ENCODE results near the gene NME7.
"Not testable (repeated sequence)": the region's sequence is repeated elsewhere in the genome, so short reads cannot be mapped to it uniquely, and the experiment has no call there.

Gene NME7

GRCh38 chr1:169133228-169133576, 234.4 kb downstream of the NME7 start:
- Histone ChIP-seq H3K4me3 (ENCODE audit: low read depth in 1 of 2, low read length in 2 of 2) (no peak overlapping the region), H3K4me1 (ENCODE audit: control insufficient read depth in 1 of 2, insufficient read depth in 2 of 2, low read length in 2 of 2) (peaks cover 0 to 5% of the 10 kb centered on the region in 2 donors), H3K27ac (ENCODE audit: low read length) (no peak overlapping the region), H3K27me3 (ENCODE audit: low read depth, low read length) (no peaks in the 10 kb centered on the region), H3K9me3 (ENCODE audit: control insufficient read depth in 1 of 2, low read length in 2 of 2) (no peaks in the 10 kb centered on the region), H3K36me3 (ENCODE audit: control insufficient read depth in 1 of 2, insufficient read depth in 2 of 2, low read length in 2 of 2) (peaks cover 27 to 32% of the 10 kb centered on the region in 2 donors)

- Histone ChIP-seq H3K4me1 (ENCODE audit: control insufficient read depth in 1 of 2, insufficient read depth in 2 of 2, low read length in 2 of 2) (peaks cover 0 to 5% of the 10 kb centered on the region in 2 donors), H3K27ac (ENCODE audit: low read length) (no peak overlapping the region), H3K27me3 (ENCODE audit: low read depth, low read length) (no peaks in the 10 kb centered on the region)
These were observed 234.9 kb downstream of the NME7 start for GRCh38 chr1:169132512-169133227.

DNA sequence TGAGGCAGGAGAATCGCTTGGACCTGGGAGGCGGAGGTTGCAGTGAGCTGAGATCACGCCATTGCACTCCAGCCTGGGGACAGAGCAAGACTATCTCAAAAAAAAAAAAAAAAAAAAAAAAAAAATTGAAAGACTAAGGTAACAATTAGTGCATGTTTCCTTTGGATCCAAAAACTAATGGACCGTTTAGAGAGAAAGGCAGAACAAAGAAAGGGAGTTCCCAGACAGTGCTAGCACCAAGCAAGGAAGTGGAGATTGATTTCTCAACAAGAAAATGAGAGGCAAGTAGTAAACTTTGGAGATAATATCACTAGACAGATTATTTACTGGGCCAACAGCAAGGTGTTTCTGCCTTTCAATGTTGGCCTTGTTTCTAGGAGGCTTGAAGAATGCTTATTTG, 236.9 kb downstream of the NME7 start:
- no peak overlapping the region for H3K27ac ChIP-seq (ENCODE audit: low read length)
- peaks cover 0 to 5% of the 10 kb centered on the region in 2 donors for H3K4me1 ChIP-seq (ENCODE audit: control insufficient read depth in 1 of 2, insufficient read depth in 2 of 2, low read length in 2 of 2)
- no peak overlapping the region for H3K4me3 ChIP-seq (ENCODE audit: low read depth in 1 of 2, low read length in 2 of 2)
- H3K27me3 ChIP-seq (ENCODE audit: low read depth, low read length) = no peaks in the 10 kb centered on the region
- no peaks in the 10 kb centered on the region for H3K9me3 ChIP-seq (ENCODE audit: control insufficient read depth in 1 of 2, low read length in 2 of 2)
- peaks cover 45 to 46% of the 10 kb centered on the region in 2 donors for H3K36me3 ChIP-seq (ENCODE audit: control insufficient read depth in 1 of 2, insufficient read depth in 2 of 2, low read length in 2 of 2)

More at GRCh38 chr1:169132512-169133227, 234.9 kb downstream of the NME7 start:
- Histone ChIP-seq H3K4me3 (ENCODE audit: low read depth in 1 of 2, low read length in 2 of 2) (no peak overlapping the region), H3K36me3 (ENCODE audit: control insufficient read depth in 1 of 2, insufficient read depth in 2 of 2, low read length in 2 of 2) (peaks cover 29 to 32% of the 10 kb centered on the region in 2 donors), H3K9me3 (ENCODE audit: control insufficient read depth in 1 of 2, low read length in 2 of 2) (no peaks in the 10 kb centered on the region)

GRCh38 chr1:169129109-169129784, 238.3 kb downstream of the NME7 start:
- H3K4me3 ChIP-seq (ENCODE audit: low read depth in 1 of 2, low read length in 2 of 2) = no peak overlapping the region
- H3K9me3 ChIP-seq (ENCODE audit: control insufficient read depth in 1 of 2, low read length in 2 of 2) = no peaks in the 10 kb centered on the region
- H3K27me3 ChIP-seq (ENCODE audit: low read depth, low read length) = no peaks in the 10 kb centered on the region
- H3K27ac ChIP-seq (ENCODE audit: low read length) = peak overlapping the region; percentile 32
- H3K36me3 ChIP-seq (ENCODE audit: control insufficient read depth in 1 of 2, insufficient read depth in 2 of 2, low read length in 2 of 2) = peaks cover 56 to 58% of the 10 kb centered on the region in 2 donors
- H3K4me1 ChIP-seq (ENCODE audit: control insufficient read depth in 1 of 2, insufficient read depth in 2 of 2, low read length in 2 of 2) = peaks cover 0 to 5% of the 10 kb centered on the region in 2 donors

- H3K36me3 ChIP-seq (ENCODE audit: control insufficient read depth in 1 of 2, insufficient read depth in 2 of 2, low read length in 2 of 2) = peaks cover 58 to 62% of the 10 kb centered on the region in 2 donors
- peaks cover 0 to 5% of the 10 kb centered on the region in 2 donors for H3K4me1 ChIP-seq (ENCODE audit: control insufficient read depth in 1 of 2, insufficient read depth in 2 of 2, low read length in 2 of 2)
- H3K27me3 ChIP-seq (ENCODE audit: low read depth, low read length) = no peaks in the 10 kb centered on the region
- no peak overlapping the region for H3K4me3 ChIP-seq (ENCODE audit: low read depth in 1 of 2, low read length in 2 of 2)
- H3K27ac ChIP-seq (ENCODE audit: low read length) = no peak overlapping the region
- no peaks in the 10 kb centered on the region for H3K9me3 ChIP-seq (ENCODE audit: control insufficient read depth in 1 of 2, low read length in 2 of 2)
These were observed 239.0 kb downstream of the NME7 start for GRCh38 chr1:169128562-169128961.

- Histone ChIP-seq H3K4me3 (ENCODE audit: low read depth in 1 of 2, low read length in 2 of 2) (no peak overlapping the region), H3K27me3 (ENCODE audit: low read depth, low read length) (no peaks in the 10 kb centered on the region), H3K27ac (ENCODE audit: low read length) (no peak overlapping the region), H3K4me1 (ENCODE audit: control insufficient read depth in 1 of 2, insufficient read depth in 2 of 2, low read length in 2 of 2) (no peaks in the 10 kb centered on the region), H3K9me3 (ENCODE audit: control insufficient read depth in 1 of 2, low read length in 2 of 2) (no peaks in the 10 kb centered on the region), H3K36me3 (ENCODE audit: control insufficient read depth in 1 of 2, insufficient read depth in 2 of 2, low read length in 2 of 2) (peaks cover 55 to 62% of the 10 kb centered on the region in 2 donors)
These were observed 240.3 kb downstream of the NME7 start for GRCh38 chr1:169127305-169127704.

DNA sequence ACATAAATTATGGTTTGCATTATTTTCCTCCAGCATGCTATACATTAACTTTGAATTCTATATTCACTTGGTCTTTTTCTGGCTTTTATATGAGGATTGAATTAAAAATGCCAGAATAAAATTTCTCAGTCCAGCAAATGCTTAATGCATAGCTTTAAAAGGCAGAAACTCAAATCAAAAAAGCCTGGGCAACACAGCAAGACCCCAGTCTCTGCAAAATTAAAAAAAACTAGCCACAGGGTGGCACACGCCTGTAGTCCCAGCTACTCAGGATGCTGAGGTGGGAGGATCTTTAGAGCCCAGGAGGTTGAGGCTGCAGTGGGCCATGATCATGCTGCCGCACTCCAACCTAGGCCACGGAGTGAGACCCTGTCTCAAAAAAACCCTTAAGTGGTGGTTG, 241.3 kb downstream of the NME7 start:
- Histone ChIP-seq H3K4me3 (ENCODE audit: low read depth in 1 of 2, low read length in 2 of 2) (no peak overlapping the region), H3K9me3 (ENCODE audit: control insufficient read depth in 1 of 2, low read length in 2 of 2) (no peaks in the 10 kb centered on the region), H3K27ac (ENCODE audit: low read length) (no peak overlapping the region), H3K27me3 (ENCODE audit: low read depth, low read length) (no peaks in the 10 kb centered on the region), H3K36me3 (ENCODE audit: control insufficient read depth in 1 of 2, insufficient read depth in 2 of 2, low read length in 2 of 2) (peaks cover 50 to 58% of the 10 kb centered on the region in 2 donors), H3K4me1 (ENCODE audit: control insufficient read depth in 1 of 2, insufficient read depth in 2 of 2, low read length in 2 of 2) (peaks cover 0 to 4% of the 10 kb centered on the region in 2 donors)

GRCh38 chr1:169125597-169125996, 242.0 kb downstream of the NME7 start:
- H3K9me3 ChIP-seq (ENCODE audit: control insufficient read depth in 1 of 2, low read length in 2 of 2); H3K27ac ChIP-seq (ENCODE audit: low read length); H3K4me3 ChIP-seq (ENCODE audit: low read depth in 1 of 2, low read length in 2 of 2); H3K27me3 ChIP-seq (ENCODE audit: low read depth, low read length); H3K4me1 ChIP-seq (ENCODE audit: control insufficient read depth in 1 of 2, insufficient read depth in 2 of 2, low read length in 2 of 2): not testable (repeated sequence)
- H3K36me3 ChIP-seq (ENCODE audit: control insufficient read depth in 1 of 2, insufficient read depth in 2 of 2, low read length in 2 of 2) = peaks cover 44 to 51% of the 10 kb centered on the region in 2 donors

DNA sequence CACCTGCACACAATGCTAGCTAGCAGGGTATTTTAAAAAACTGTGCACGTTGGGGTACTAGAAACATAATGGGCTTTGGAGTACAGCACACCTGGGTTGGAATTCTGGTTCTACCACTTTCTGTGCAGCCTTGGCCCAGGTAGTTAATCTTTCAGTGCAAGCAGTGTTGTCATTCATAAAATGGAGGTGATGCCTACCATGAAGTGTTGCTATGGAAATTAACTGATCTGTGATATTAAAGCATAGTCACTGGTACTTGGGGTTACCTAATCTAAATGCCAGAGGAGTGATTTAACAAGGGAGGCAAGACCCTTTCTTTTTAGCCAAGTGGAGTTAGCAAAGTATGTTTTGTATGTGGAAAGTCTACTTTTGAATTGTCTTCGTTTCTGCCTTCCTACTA, 243.1 kb downstream of the NME7 start:
- peaks cover 39 to 47% of the 10 kb centered on the region in 2 donors for H3K36me3 ChIP-seq (ENCODE audit: control insufficient read depth in 1 of 2, insufficient read depth in 2 of 2, low read length in 2 of 2)
- H3K9me3 ChIP-seq (ENCODE audit: control insufficient read depth in 1 of 2, low read length in 2 of 2) = no peaks in the 10 kb centered on the region
- H3K4me3 ChIP-seq (ENCODE audit: low read depth in 1 of 2, low read length in 2 of 2) = no peak overlapping the region
- H3K27me3 ChIP-seq (ENCODE audit: low read depth, low read length) = no peaks in the 10 kb centered on the region
- peak overlapping the region; percentile 28 for H3K27ac ChIP-seq (ENCODE audit: low read length)
- H3K4me1 ChIP-seq (ENCODE audit: control insufficient read depth in 1 of 2, insufficient read depth in 2 of 2, low read length in 2 of 2) = peaks cover 0 to 10% of the 10 kb centered on the region in 2 donors

- no peaks in the 10 kb centered on the region for H3K9me3 ChIP-seq (ENCODE audit: control insufficient read depth in 1 of 2, low read length in 2 of 2)
- H3K4me1 ChIP-seq (ENCODE audit: control insufficient read depth in 1 of 2, insufficient read depth in 2 of 2, low read length in 2 of 2) = peaks cover 0 to 18% of the 10 kb centered on the region in 2 donors
- H3K27ac ChIP-seq (ENCODE audit: low read length) = no peak overlapping the region
- H3K27me3 ChIP-seq (ENCODE audit: low read depth, low read length) = no peaks in the 10 kb centered on the region
- no peak overlapping the region for H3K4me3 ChIP-seq (ENCODE audit: low read depth in 1 of 2, low read length in 2 of 2)
- H3K36me3 ChIP-seq (ENCODE audit: control insufficient read depth in 1 of 2, insufficient read depth in 2 of 2, low read length in 2 of 2) = peaks cover 30 to 34% of the 10 kb centered on the region in 2 donors
These were observed 244.6 kb downstream of the NME7 start for GRCh38 chr1:169122976-169123375.

DNA sequence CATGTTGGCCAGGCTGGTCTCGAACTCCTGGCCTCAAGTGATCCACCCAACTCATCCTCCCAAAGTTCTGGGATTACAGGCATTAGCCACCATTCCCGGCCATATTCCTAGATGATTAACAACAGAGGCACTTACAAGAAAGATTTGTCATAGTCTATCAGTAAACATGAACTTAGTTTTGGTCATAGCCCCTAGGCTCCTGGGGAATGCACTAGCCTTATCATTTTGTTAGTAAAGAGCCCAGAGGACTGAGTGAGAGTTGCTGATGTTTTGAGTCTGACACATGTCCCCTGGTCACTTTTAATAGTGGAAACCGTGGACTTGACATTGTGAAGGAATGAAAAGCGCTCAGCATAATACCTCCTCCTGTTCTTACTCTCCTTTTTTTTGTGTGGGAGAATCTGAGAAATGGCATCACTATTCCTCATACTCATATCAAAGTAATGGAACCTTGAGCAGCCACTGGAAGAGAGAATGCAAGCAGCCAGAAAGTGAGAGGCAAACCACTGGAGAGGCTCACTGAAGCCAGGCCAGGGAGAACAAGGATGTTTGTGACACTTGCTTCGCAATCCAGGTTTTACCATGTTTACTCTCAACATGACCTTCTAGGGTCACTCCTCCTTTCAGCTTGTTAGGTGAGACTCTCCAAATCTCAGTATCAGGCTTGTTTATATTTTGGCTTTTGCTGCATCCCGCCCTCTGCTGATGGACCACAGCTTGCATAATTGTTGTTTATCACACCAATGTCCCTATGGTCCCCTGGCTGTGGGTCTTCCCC, 246.3 kb downstream of the NME7 start:
- Histone ChIP-seq H3K4me1 (ENCODE audit: control insufficient read depth in 1 of 2, insufficient read depth in 2 of 2, low read length in 2 of 2) (peaks cover 9 to 28% of the 10 kb centered on the region in 2 donors), H3K4me3 (ENCODE audit: low read depth in 1 of 2, low read length in 2 of 2) (no peak overlapping the region), H3K9me3 (ENCODE audit: control insufficient read depth in 1 of 2, low read length in 2 of 2) (no peaks in the 10 kb centered on the region), H3K27me3 (ENCODE audit: low read depth, low read length) (no peaks in the 10 kb centered on the region), H3K27ac (ENCODE audit: low read length) (no peak overlapping the region), H3K36me3 (ENCODE audit: control insufficient read depth in 1 of 2, insufficient read depth in 2 of 2, low read length in 2 of 2) (peaks cover 20 to 27% of the 10 kb centered on the region in 2 donors)
